MM.1S (cell line): ENCODE measurements around the gene ATXN2L.

Source experiments
- DNase-seq: peaks from one replicate; pipeline ENCODE4 v3.0.0-alpha.2; 2015
- H2AFZ ChIP-seq: fragments of 300-600 bp; sonication (generic); 2 replicates; pipeline ENCODE4 v1.6.0; 2016; ENCODE audit warnings: antibody characterized with exemption, low read length
- H3F3A ChIP-seq: fragments of 300-600 bp; sonication (generic); 2 replicates; pipeline ENCODE4 v1.6.1; 2016; ENCODE audit warnings: mild to moderate bottlenecking, antibody characterized with exemption, low read length, moderate library complexity, mixed read lengths; ENCODE audit not compliant: insufficient read depth
- H3K27ac ChIP-seq: fragments of 300-600 bp; sonication (generic); 2 replicates; pipeline ENCODE4 v1.5.1; 2016; ENCODE audit warnings: mild to moderate bottlenecking, low read length
- H3K27me3 ChIP-seq: fragments of 300-600 bp; sonication (generic); replicated peaks from 2 replicates; pipeline ENCODE4 v1.6.0; 2016; ENCODE audit warnings: low read length; ENCODE audit not compliant: insufficient read depth
- H3K36me3 ChIP-seq: fragments of 300-600 bp; sonication (generic); replicated peaks from 2 replicates; pipeline ENCODE4 v1.6.1; 2016; ENCODE audit warnings: mild to moderate bottlenecking, low read length, mixed read lengths; ENCODE audit not compliant: insufficient read depth
- H3K4me1 ChIP-seq: fragments of 300-600 bp; sonication (generic); 2 replicates; pipeline ENCODE4 v1.6.1; 2016; ENCODE audit warnings: low read length, mixed read lengths
- H3K4me2 ChIP-seq: fragments of 300-600 bp; sonication (generic); 2 replicates; pipeline ENCODE4 v1.6.0; 2016; ENCODE audit warnings: low read depth, low read length
- H3K4me3 ChIP-seq: fragments of 300-600 bp; sonication (generic); 2 replicates; pipeline ENCODE4 v1.5.1; 2016; ENCODE audit warnings: low read length, mixed read lengths
- H3K79me2 ChIP-seq: fragments of 300-600 bp; sonication (generic); 2 replicates; pipeline ENCODE4 v1.6.1; 2016; ENCODE audit warnings: mixed run types, low read length, mixed read lengths
- H3K9ac ChIP-seq: fragments of 300-600 bp; sonication (generic); 2 replicates; pipeline ENCODE4 v1.6.1; 2016; ENCODE audit warnings: low read length, mixed read lengths
- H3K9me2 ChIP-seq: fragments of 300-600 bp; sonication (generic); replicated peaks from 2 replicates; pipeline ENCODE4 v1.6.1; 2016; ENCODE audit warnings: mild to moderate bottlenecking, low read length, mixed read lengths; ENCODE audit not compliant: insufficient read depth
- H3K9me3 ChIP-seq: fragments of 300-600 bp; sonication (generic); replicated peaks from 2 replicates; pipeline ENCODE4 v1.6.1; 2016; ENCODE audit warnings: mild to moderate bottlenecking, low read length, mixed read lengths; ENCODE audit not compliant: insufficient read depth
- H4K20me1 ChIP-seq: fragments of 300-600 bp; sonication (generic); 2 replicates; pipeline ENCODE4 v1.6.1; 2016; ENCODE audit warnings: mild to moderate bottlenecking, low read length, moderate library complexity, mixed read lengths; ENCODE audit not compliant: insufficient read depth
- EZH2 ChIP-seq: fragments of 300-600 bp; sonication (generic); optimal IDR thresholded peaks from 2 replicates; pipeline ENCODE3; 2017; ENCODE audit warnings: low read depth, mild to moderate bottlenecking, antibody characterized with exemption, low read length, mixed read lengths
- EZH2phosphoT487 ChIP-seq: fragments of 300-600 bp; sonication (generic); IDR thresholded peaks from 2 replicates; pipeline ENCODE4 v1.6.1; 2018; ENCODE audit warnings: antibody characterized with exemption, low read length
- TF ChIP-seq, protein P1 (sequence below): fragments of 300-600 bp; sonication (generic); IDR thresholded peaks from 2 replicates; pipeline ENCODE4 v1.5.1; 2016; ENCODE audit warnings: antibody characterized with exemption, low read length, mixed read lengths

The ATXN2L gene

GRCh38 chr16:28863929-28864793 lies 41.4 kb downstream of the ATXN2L start:
- H3F3A ChIP-seq = peaks cover 7% of the 10 kb centered on the region; the same call in 1 of the 2 replicates
- no peaks in the 10 kb centered on the region for H3K9me3 ChIP-seq
- no peak for DNase-seq
- H3K4me3 ChIP-seq = peak overlapping the region; percentile 98
- peak overlapping the region; percentile 84 for H3K4me2 ChIP-seq
- TF ChIP-seq EZH2phosphoT487 = no peak
- TF ChIP-seq, protein P1, sequence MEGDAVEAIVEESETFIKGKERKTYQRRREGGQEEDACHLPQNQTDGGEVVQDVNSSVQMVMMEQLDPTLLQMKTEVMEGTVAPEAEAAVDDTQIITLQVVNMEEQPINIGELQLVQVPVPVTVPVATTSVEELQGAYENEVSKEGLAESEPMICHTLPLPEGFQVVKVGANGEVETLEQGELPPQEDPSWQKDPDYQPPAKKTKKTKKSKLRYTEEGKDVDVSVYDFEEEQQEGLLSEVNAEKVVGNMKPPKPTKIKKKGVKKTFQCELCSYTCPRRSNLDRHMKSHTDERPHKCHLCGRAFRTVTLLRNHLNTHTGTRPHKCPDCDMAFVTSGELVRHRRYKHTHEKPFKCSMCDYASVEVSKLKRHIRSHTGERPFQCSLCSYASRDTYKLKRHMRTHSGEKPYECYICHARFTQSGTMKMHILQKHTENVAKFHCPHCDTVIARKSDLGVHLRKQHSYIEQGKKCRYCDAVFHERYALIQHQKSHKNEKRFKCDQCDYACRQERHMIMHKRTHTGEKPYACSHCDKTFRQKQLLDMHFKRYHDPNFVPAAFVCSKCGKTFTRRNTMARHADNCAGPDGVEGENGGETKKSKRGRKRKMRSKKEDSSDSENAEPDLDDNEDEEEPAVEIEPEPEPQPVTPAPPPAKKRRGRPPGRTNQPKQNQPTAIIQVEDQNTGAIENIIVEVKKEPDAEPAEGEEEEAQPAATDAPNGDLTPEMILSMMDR = no peak
- TF ChIP-seq EZH2 = no peak
- peak overlapping the region; percentile 95 for H2AFZ ChIP-seq
- H3K4me1 ChIP-seq = peaks cover 4% of the 10 kb centered on the region; the same call in 1 of the 2 replicates
- H3K27me3 ChIP-seq = no peaks in the 10 kb centered on the region
- H3K27ac ChIP-seq = peak overlapping the region; percentile 66; the same call in 1 of the 2 replicates
- H4K20me1 ChIP-seq = no peaks in the 10 kb centered on the region
- H3K9me2 ChIP-seq = no peaks in the 10 kb centered on the region
- peaks cover 43% of the 10 kb centered on the region for H3K79me2 ChIP-seq
- H3K36me3 ChIP-seq = no peaks in the 10 kb centered on the region
- peak overlapping the region; percentile 94 for H3K9ac ChIP-seq

- no peaks in the 10 kb centered on the region for H3K9me3 ChIP-seq
- TF ChIP-seq, protein P1 = no peak
- TF ChIP-seq EZH2phosphoT487 (no peak), EZH2 (no peak)
- H3K27ac ChIP-seq = no peak overlapping the region
- peak overlapping the region; percentile 84; the same call in 1 of the 2 replicates for H3K4me2 ChIP-seq
- H3F3A ChIP-seq = peaks cover 7% of the 10 kb centered on the region; the same call in 1 of the 2 replicates
- H3K36me3 ChIP-seq = no peaks in the 10 kb centered on the region
- no peak overlapping the region for H2AFZ ChIP-seq
- H3K4me1 ChIP-seq = peaks cover 4% of the 10 kb centered on the region; the same call in 1 of the 2 replicates
- H3K79me2 ChIP-seq = peaks cover 43% of the 10 kb centered on the region
- no peak overlapping the region for H3K9ac ChIP-seq
- H3K27me3 ChIP-seq = no peaks in the 10 kb centered on the region
- no peaks in the 10 kb centered on the region for H4K20me1 ChIP-seq
- H3K4me3 ChIP-seq = no peak overlapping the region
- DNase-seq = no peak
- H3K9me2 ChIP-seq = no peaks in the 10 kb centered on the region
Observed at GRCh38 chr16:28865001-28865688, 42.3 kb downstream of the ATXN2L start.

DNA sequence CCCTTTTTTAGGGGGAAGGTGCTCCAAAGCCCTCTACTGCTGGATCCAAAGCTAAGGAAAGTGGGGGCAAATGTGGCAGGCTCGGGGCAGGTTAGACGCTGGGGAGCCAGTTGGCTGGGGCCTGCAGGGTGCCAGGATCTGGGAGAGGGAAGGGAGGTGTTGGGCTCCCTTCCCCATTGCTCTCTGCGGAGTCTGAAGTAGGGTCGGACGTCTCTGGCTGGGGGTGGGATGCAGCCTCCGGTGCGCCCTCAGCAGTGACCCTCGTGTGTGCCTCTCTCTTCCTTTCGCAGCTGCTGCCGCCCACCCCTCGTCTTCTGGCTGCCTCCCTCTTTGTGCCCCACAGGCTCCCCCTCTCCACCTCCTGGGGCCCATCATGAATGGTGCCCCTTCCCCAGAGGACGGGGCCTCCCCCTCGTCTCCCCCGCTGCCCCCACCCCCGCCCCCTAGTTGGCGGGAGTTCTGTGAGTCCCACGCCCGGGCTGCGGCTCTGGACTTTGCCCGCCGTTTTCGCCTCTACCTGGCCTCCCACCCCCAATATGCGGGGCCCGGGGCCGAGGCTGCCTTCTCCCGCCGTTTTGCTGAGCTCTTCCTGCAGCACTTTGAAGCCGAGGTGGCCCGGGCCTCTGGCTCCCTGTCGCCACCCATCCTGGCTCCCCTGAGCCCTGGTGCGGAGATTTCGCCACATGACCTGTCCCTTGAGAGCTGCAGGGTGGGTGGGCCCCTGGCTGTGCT lies 43.1 kb downstream of the ATXN2L start:
- H3K9ac ChIP-seq = no peak overlapping the region
- no peak overlapping the region for H3K4me2 ChIP-seq

More for the DNA sequence above, 43.1 kb downstream of the ATXN2L start:
- Histone ChIP-seq H4K20me1 (no peaks in the 10 kb centered on the region), H3K36me3 (no peaks in the 10 kb centered on the region), H3K79me2 (peaks cover 43% of the 10 kb centered on the region), H3K4me1 (peaks cover 4% of the 10 kb centered on the region; the same call in 1 of the 2 replicates), H3K4me3 (no peak overlapping the region), H3K27me3 (no peaks in the 10 kb centered on the region), H2AFZ (no peak overlapping the region), H3K9me2 (no peaks in the 10 kb centered on the region), H3F3A (peaks cover 7% of the 10 kb centered on the region; the same call in 1 of the 2 replicates), H3K27ac (no peak overlapping the region), H3K9me3 (no peaks in the 10 kb centered on the region)
- DNase-seq = no peak
- no peak for TF ChIP-seq EZH2phosphoT487
- TF ChIP-seq, protein P1 = no peak
